H9 (cell line): ENCODE results near the gene FYN. TPM values are rescaled to one million over a fixed set of nuclear protein-coding genes. Genes with fewer than 3 reads are reported as not detected.

ENCODE experiments used
- DNase-seq: peaks from one replicate; pipeline ENCODE4 v3.0.0-alpha.2; 2017
- H2AFZ ChIP-seq: one replicate; pipeline ENCODE4 v1.6.1; 2013; ENCODE audit warnings: mild to moderate bottlenecking, low read length, control low read depth, moderate library complexity
- H2AK5ac ChIP-seq: 2 replicates; pipeline ENCODE4 v1.6.1; 2013; ENCODE audit warnings: low read length, control low read depth, mixed read lengths; ENCODE audit not compliant: insufficient read length
- H2BK120ac ChIP-seq: one replicate; pipeline ENCODE4 v1.6.1; 2013; ENCODE audit warnings: low read depth, mild to moderate bottlenecking, low read length, control low read depth, inconsistent platforms; ENCODE audit not compliant: poor library complexity, severe bottlenecking
- H2BK12ac ChIP-seq: 2 replicates; pipeline ENCODE4 v1.6.1; 2013; ENCODE audit warnings: low read length, control low read depth, mixed read lengths, low read depth; ENCODE audit not compliant: insufficient read length
- H2BK15ac ChIP-seq: 2 replicates; pipeline ENCODE4 v1.6.1; 2013; ENCODE audit warnings: low read depth, low read length, control low read depth
- H2BK20ac ChIP-seq: one replicate; pipeline ENCODE4 v1.6.1; 2013; ENCODE audit warnings: low read depth, mild to moderate bottlenecking, low read length, control low read depth, inconsistent platforms; ENCODE audit not compliant: poor library complexity, severe bottlenecking
- H2BK5ac ChIP-seq: 2 replicates; pipeline ENCODE4 v1.6.1; 2013; ENCODE audit warnings: low read length, control low read depth, mixed read lengths; ENCODE audit not compliant: insufficient read length
- H3K14ac ChIP-seq: 2 replicates; pipeline ENCODE4 v1.6.1; 2013; ENCODE audit warnings: low read length, control low read depth; ENCODE audit not compliant: insufficient read depth
- H3K18ac ChIP-seq: 2 replicates; pipeline ENCODE4 v1.6.1; 2013; ENCODE audit warnings: low read depth, mild to moderate bottlenecking, mixed read lengths, low read length, control low read depth; ENCODE audit not compliant: insufficient read length
- H3K23ac ChIP-seq: 2 replicates; pipeline ENCODE4 v1.6.1; 2013; ENCODE audit warnings: low read length, control low read depth, mixed read lengths, low read depth; ENCODE audit not compliant: insufficient read length
- H3K23me2 ChIP-seq: 2 replicates; pipeline ENCODE4 v1.6.1; 2013; ENCODE audit warnings: low read depth, mild to moderate bottlenecking, mixed read lengths, low read length, control low read depth; ENCODE audit not compliant: insufficient read length, poor library complexity, severe bottlenecking
- H3K27ac ChIP-seq: 2 replicates; pipeline ENCODE4 v1.5.1; 2013; ENCODE audit warnings: low read length, control low read depth, mixed read lengths, low read depth; ENCODE audit not compliant: insufficient read length
- H3K27me3 ChIP-seq: 2 replicates; pipeline ENCODE4 v1.6.1; 2013; ENCODE audit warnings: low read length, control low read depth, inconsistent platforms; ENCODE audit not compliant: insufficient read depth
- H3K4ac ChIP-seq: 2 replicates; pipeline ENCODE4 v1.6.1; 2013; ENCODE audit warnings: low read depth, mild to moderate bottlenecking, control low read depth, inconsistent platforms, low read length, moderate library complexity
- H3K4me1 ChIP-seq: 2 replicates; pipeline ENCODE4 v1.6.1; 2013; ENCODE audit warnings: low read length, control low read depth, inconsistent platforms; ENCODE audit not compliant: insufficient read depth
- H3K4me2 ChIP-seq: 2 replicates; pipeline ENCODE4 v1.6.1; 2013; ENCODE audit warnings: low read length, control low read depth, mixed read lengths; ENCODE audit not compliant: insufficient read length, insufficient read depth
- H3K56ac ChIP-seq: 2 replicates; pipeline ENCODE4 v1.6.1; 2013; ENCODE audit warnings: low read depth, mild to moderate bottlenecking, mixed read lengths, low read length, control low read depth; ENCODE audit not compliant: insufficient read length
- H3K79me1 ChIP-seq: 2 replicates; pipeline ENCODE4 v1.6.1; 2013; ENCODE audit warnings: low read depth, mild to moderate bottlenecking, moderate library complexity, low read length, control low read depth, inconsistent platforms; ENCODE audit not compliant: insufficient read depth, poor library complexity, severe bottlenecking
- H3K79me2 ChIP-seq: 2 replicates; pipeline ENCODE4 v1.6.1; 2013; ENCODE audit warnings: low read length, control low read depth, inconsistent platforms; ENCODE audit not compliant: insufficient read depth
- H3K9ac ChIP-seq: 2 replicates; pipeline ENCODE4 v1.6.1; 2013; ENCODE audit warnings: low read length, control low read depth, mixed read lengths; ENCODE audit not compliant: insufficient read length; ENCODE audit errors: extremely low read depth
- H3K9me3 ChIP-seq: one replicate; pipeline ENCODE4 v1.6.1; 2013; ENCODE audit warnings: low read depth, low read length, inconsistent platforms; ENCODE audit not compliant: control insufficient read depth
- H3T11ph ChIP-seq: one replicate; pipeline ENCODE4 v1.6.1; 2013; ENCODE audit warnings: mild to moderate bottlenecking, low read length, control low read depth, inconsistent platforms
- H4K20me1 ChIP-seq: one replicate; pipeline ENCODE4 v1.6.1; 2013; ENCODE audit not compliant: control insufficient read depth, insufficient read length, insufficient read depth
- H4K5ac ChIP-seq: 2 replicates; pipeline ENCODE4 v1.6.1; 2013; ENCODE audit warnings: low read depth, mild to moderate bottlenecking, mixed read lengths, low read length, control low read depth; ENCODE audit not compliant: insufficient read length
- H4K8ac ChIP-seq: replicated peaks from 2 replicates; pipeline ENCODE4 v1.6.1; 2013; ENCODE audit warnings: low read length, control low read depth, mixed read lengths, low read depth; ENCODE audit not compliant: insufficient read length
- H4K91ac ChIP-seq: 2 replicates; pipeline ENCODE4 v1.6.1; 2013; ENCODE audit warnings: low read depth, mild to moderate bottlenecking, moderate library complexity, mixed read lengths, low read length, control low read depth; ENCODE audit not compliant: insufficient read length
- H3K27ac Mint-ChIP-seq, 3 experiments: 2 replicates in 2 of 3; 3 replicates in 1 of 3; pipeline ENCODE4 v1.8.0; 2020 to 2021; ENCODE audit warnings: mixed read lengths in 3 of 3, mild to moderate bottlenecking in 1 of 3, moderate library complexity in 1 of 3
- H3K27me3 Mint-ChIP-seq: 2 replicates; pipeline ENCODE4 v1.8.0; 2021; ENCODE audit warnings: low read depth, mild to moderate bottlenecking, moderate library complexity, mixed read lengths
- H3K36me3 Mint-ChIP-seq, 3 experiments: 2 replicates in 2 of 3; 3 replicates in 1 of 3; pipeline ENCODE4 v1.8.0; 2020 to 2021; ENCODE audit warnings: low read depth in 3 of 3, mixed read lengths in 3 of 3; ENCODE audit not compliant: insufficient read depth in 1 of 3
- H3K4me1 Mint-ChIP-seq, 2 experiments: 2 replicates each; pipeline ENCODE4 v1.8.0; 2020; ENCODE audit warnings: mixed read lengths in 2 of 2
- H3K4me3 Mint-ChIP-seq, 2 experiments: 2 replicates in 1 of 2; 3 replicates in 1 of 2; pipeline ENCODE4 v1.8.0; 2020 to 2021; ENCODE audit warnings: mild to moderate bottlenecking in 2 of 2, mixed read lengths in 2 of 2, moderate library complexity in 1 of 2
- H3K9me3 Mint-ChIP-seq, 2 experiments: 2 replicates in 1 of 2; 3 replicates in 1 of 2; pipeline ENCODE4 v1.8.0; 2020; ENCODE audit warnings: mild to moderate bottlenecking in 2 of 2, mixed read lengths in 2 of 2, moderate library complexity in 1 of 2
- WGBS: extraction: QIAGEN DNeasy Blood & Tissue Kit; methylation state at CpG from one replicate; pipeline ENCODE4 v1.1.7; 2013; ENCODE audit warnings: missing lambda C conversion rate, low lambda C conversion rate, mixed read lengths; ENCODE audit not compliant: insufficient read length; ENCODE audit errors: extremely low coverage; 5-methylcytosine and 5-hydroxymethylcytosine counted together
- total RNA-seq: library from RNA; stranded (reverse); gene quantifications from 2 replicates; pipeline ENCODE4 v1.2.1, GENCODE V29; 2021
- TF ChIP-seq, protein P1 (sequence below): fragments of 200-600 bp; sonication (generic); conservative IDR thresholded peaks from 3 replicates; pipeline ENCODE4 v1.8.0; 2021; ENCODE audit warnings: antibody characterized with exemption, mild to moderate bottlenecking

FYN gene
- total RNA-seq, 1 experiment from 2014 or later = 64.8 TPM

GRCh38 chr6:111794300-111794699 is 79.0 kb downstream of the FYN start:
- Histone ChIP-seq H3K4me2 (no peak overlapping the region), H2BK12ac (no peak overlapping the region), H3K79me2 (no peaks in the 10 kb centered on the region), H4K20me1 (no peaks in the 10 kb centered on the region), H3K4ac (no peak overlapping the region), H3K27me3 (no peaks in the 10 kb centered on the region), H4K8ac (no peak overlapping the region), H3K9ac (no peak overlapping the region), H3K23me2 (no peaks in the 10 kb centered on the region), H3K79me1 (no peaks in the 10 kb centered on the region), H2BK5ac (no peak overlapping the region), H4K5ac (no peak overlapping the region), H3K23ac (no peak overlapping the region), H2BK15ac (no peak overlapping the region), H2BK20ac (no peak overlapping the region), H4K91ac (no peak overlapping the region), H3K4me1 (no peaks in the 10 kb centered on the region; the same call in 1 of the 2 replicates), H3K27ac (no peak overlapping the region), H2BK120ac (no peak overlapping the region), H2AK5ac (no peak overlapping the region), H3K14ac (no peak overlapping the region; the same call in 1 of the 2 replicates), H3K56ac (no peak overlapping the region), H3T11ph (no peak overlapping the region), H2AFZ (no peak overlapping the region), H3K18ac (no peak overlapping the region), H3K9me3 (no peaks in the 10 kb centered on the region)
- H3K4me1 Mint-ChIP-seq = peaks cover 19 to 25% of the 10 kb centered on the region in 2 experiments
- DNase-seq = no peak
- no peak overlapping the region for H3K27ac Mint-ChIP-seq
- no CpG with 5 or more reads among the region's 4 CpGs for WGBS
- H3K9me3 Mint-ChIP-seq = no peaks in the 10 kb centered on the region
- TF ChIP-seq, protein P1, sequence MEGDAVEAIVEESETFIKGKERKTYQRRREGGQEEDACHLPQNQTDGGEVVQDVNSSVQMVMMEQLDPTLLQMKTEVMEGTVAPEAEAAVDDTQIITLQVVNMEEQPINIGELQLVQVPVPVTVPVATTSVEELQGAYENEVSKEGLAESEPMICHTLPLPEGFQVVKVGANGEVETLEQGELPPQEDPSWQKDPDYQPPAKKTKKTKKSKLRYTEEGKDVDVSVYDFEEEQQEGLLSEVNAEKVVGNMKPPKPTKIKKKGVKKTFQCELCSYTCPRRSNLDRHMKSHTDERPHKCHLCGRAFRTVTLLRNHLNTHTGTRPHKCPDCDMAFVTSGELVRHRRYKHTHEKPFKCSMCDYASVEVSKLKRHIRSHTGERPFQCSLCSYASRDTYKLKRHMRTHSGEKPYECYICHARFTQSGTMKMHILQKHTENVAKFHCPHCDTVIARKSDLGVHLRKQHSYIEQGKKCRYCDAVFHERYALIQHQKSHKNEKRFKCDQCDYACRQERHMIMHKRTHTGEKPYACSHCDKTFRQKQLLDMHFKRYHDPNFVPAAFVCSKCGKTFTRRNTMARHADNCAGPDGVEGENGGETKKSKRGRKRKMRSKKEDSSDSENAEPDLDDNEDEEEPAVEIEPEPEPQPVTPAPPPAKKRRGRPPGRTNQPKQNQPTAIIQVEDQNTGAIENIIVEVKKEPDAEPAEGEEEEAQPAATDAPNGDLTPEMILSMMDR = no peak
- H3K27me3 Mint-ChIP-seq = no peaks in the 10 kb centered on the region
- H3K4me3 Mint-ChIP-seq = no peak overlapping the region
- no peaks in the 10 kb centered on the region for H3K36me3 Mint-ChIP-seq
